M059J (cell line): ENCODE data around the gene APMAP. TPM values are rescaled to one million over a fixed set of nuclear protein-coding genes. Genes with fewer than 3 reads are reported as not detected.

Experiments
- DNase-seq: peaks from one replicate; pipeline ENCODE4 v3.0.0-alpha.2; 2012; ENCODE audit warnings: low read depth
- total RNA-seq: library from RNA; depleted of rRNA; stranded (reverse); fragments of >200 nt; shearing (Covaris generic); gene quantifications from 2 replicates; pipeline ENCODE4 v1.2.3, GENCODE V29; 2014

Gene APMAP
- total RNA-seq, 1 experiment from 2014 or later, result 214 TPM

- no peak for DNase-seq
Measured at GRCh38 chr20:24987873-24988835, 4.4 kb downstream of the APMAP start.

- DNase-seq, result no peak
Measured at GRCh38 chr20:24987244-24987643, 5.3 kb downstream of the APMAP start.

GRCh38 chr20:24986436-24987015 lies 6.0 kb downstream of the APMAP start:
- DNase-seq, result no peak

GRCh38 chr20:24985802-24986201 lies 6.7 kb downstream of the APMAP start:
- DNase-seq, result no peak

- no peak for DNase-seq
Measured at GRCh38 chr20:24984961-24985640, 7.5 kb downstream of the APMAP start.

GRCh38 chr20:24983896-24984295 lies 8.7 kb downstream of the APMAP start:
- DNase-seq, result no peak

GRCh38 chr20:24981790-24982189 lies 10.8 kb downstream of the APMAP start:
- DNase-seq, result no peak

- no peak for DNase-seq
Measured at GRCh38 chr20:24981282-24981681, 11.3 kb downstream of the APMAP start.

- no peak for DNase-seq
Measured at GRCh38 chr20:24980291-24981053, 12.1 kb downstream of the APMAP start.

- DNase-seq, result no peak
Measured at GRCh38 chr20:24979036-24979960, 13.3 kb downstream of the APMAP start.

GRCh38 chr20:24978513-24978912 lies 14.0 kb downstream of the APMAP start:
- DNase-seq, result no peak

GRCh38 chr20:24977797-24978196 lies 14.8 kb downstream of the APMAP start:
- no peak for DNase-seq

- no peak for DNase-seq
Measured at GRCh38 chr20:24977336-24977735, 15.2 kb downstream of the APMAP start.

GRCh38 chr20:24972341-24972740 lies 20.2 kb downstream of the APMAP start:
- DNase-seq, result no peak

GRCh38 chr20:24971376-24972101 lies 21.0 kb downstream of the APMAP start:
- DNase-seq, result no peak

GRCh38 chr20:24970754-24971153 lies 21.8 kb downstream of the APMAP start:
- DNase-seq, result no peak

GRCh38 chr20:24970030-24970553 lies 22.5 kb downstream of the APMAP start:
- DNase-seq, result no peak

- DNase-seq, result no peak
Measured at GRCh38 chr20:24969186-24970029, 23.1 kb downstream of the APMAP start.

GRCh38 chr20:24968278-24968800 lies 24.2 kb downstream of the APMAP start:
- DNase-seq, result no peak
